Caco-2 (cell line): ENCODE data around the gene ROGDI. TPM values are rescaled to one million over a fixed set of nuclear protein-coding genes. Genes with fewer than 3 reads are reported as not detected.

Source experiments
- BruUV-seq: library from RNA; stranded (reverse); fragments of 400-500 nt; replicated peaks from 2 replicates; lab custom pipeline; 2021; lab: Mats Ljungman, UMichigan
- CTCF ChIA-PET: fragments of 300-600 bp; sonication (Branson Sonifier 250); formaldehyde crosslinking; loops from one replicate; lab custom pipeline; 2022; ENCODE audit warnings: antibody characterized with exemption; lab: Charles Lee
- POLR2A ChIA-PET: fragments of 300-600 bp; sonication (Branson Sonifier 250); formaldehyde crosslinking; loops from one replicate; lab custom pipeline; 2022; ENCODE audit warnings: antibody characterized with exemption; lab: Charles Lee
- DNase-seq, 2 experiments: peaks; one replicate each; pipeline versions ENCODE4 v3.0.0 to v3.0.0-alpha.2; 2020 to 2022
- H3K27me3 ChIP-seq: replicated peaks from 2 replicates; pipeline ENCODE4 v1.6.0; 2011; ENCODE audit warnings: low read length; ENCODE audit not compliant: control insufficient read depth, insufficient read depth
- H3K36me3 ChIP-seq: 2 replicates; pipeline ENCODE4 v1.5.1; 2011; ENCODE audit warnings: low read length; ENCODE audit not compliant: control insufficient read depth, insufficient read depth
- H3K4me1 ChIP-seq: fragments of 250-450 bp; sonication (Bioruptor Pico); 2 replicates; pipeline ENCODE4 v1.5.1; 2020; ENCODE audit warnings: mild to moderate bottlenecking
- H3K4me3 ChIP-seq: 2 replicates; pipeline ENCODE4 v1.5.1; 2011; ENCODE audit warnings: low read depth, mild to moderate bottlenecking, control low read depth, low read length
- H3K9me3 ChIP-seq: fragments of 250-450 bp; sonication (Bioruptor Pico); 2 replicates; pipeline ENCODE4 v1.5.1; 2020; ENCODE audit warnings: mild to moderate bottlenecking, moderate library complexity
- H3K27ac Mint-ChIP-seq: one replicate; pipeline ENCODE4 v1.8.0; 2022; ENCODE audit warnings: mixed read lengths; ENCODE audit not compliant: unreplicated experiment
- H3K27me3 Mint-ChIP-seq: one replicate; pipeline ENCODE4 v1.8.0; 2022; ENCODE audit warnings: mixed read lengths; ENCODE audit not compliant: insufficient read depth, unreplicated experiment
- H3K36me3 Mint-ChIP-seq: one replicate; pipeline ENCODE4 v1.8.0; 2022; ENCODE audit warnings: mild to moderate bottlenecking, mixed read lengths; ENCODE audit not compliant: insufficient read depth, unreplicated experiment
- H3K4me1 Mint-ChIP-seq: one replicate; pipeline ENCODE4 v1.8.0; 2022; ENCODE audit warnings: low read depth, mixed read lengths; ENCODE audit not compliant: unreplicated experiment
- H3K4me3 Mint-ChIP-seq: one replicate; pipeline ENCODE4 v1.8.0; 2022; ENCODE audit warnings: mild to moderate bottlenecking, moderate library complexity, mixed read lengths; ENCODE audit not compliant: unreplicated experiment
- H3K9me3 Mint-ChIP-seq: one replicate; pipeline ENCODE4 v1.8.0; 2022; ENCODE audit warnings: mixed read lengths; ENCODE audit not compliant: unreplicated experiment
- CTCF ChIP-seq, 2 experiments: fragments of 200-600 bp in 1 of 2; IDR thresholded peaks; 1 replicate in 1 of 2; 2 replicates in 1 of 2; pipeline versions ENCODE4 v1.5.1 to v1.8.0; 2011 to 2022; ENCODE audit warnings: antibody characterized with exemption in 1 of 2, control low read depth in 1 of 2, inconsistent platforms in 1 of 2, low read depth in 1 of 2, low read length in 1 of 2, mild to moderate bottlenecking in 1 of 2, moderate library complexity in 1 of 2; ENCODE audit not compliant: insufficient read depth in 1 of 2, severe bottlenecking in 1 of 2, unreplicated experiment in 1 of 2
- intact Hi-C: fragments of 100-400 bp; cut with micrococcal nuclease; formaldehyde crosslinking; loops from one replicate; pipeline ENCODE4 v1.10.0; 2022; ENCODE audit not compliant: unreplicated experiment
- total RNA-seq: library from RNA; stranded (reverse); gene quantifications from 2 replicates; pipeline ENCODE4 v1.2.3, GENCODE V29; 2022

ROGDI gene
- total RNA-seq, 1 experiment from 2014 or later = 18.2 TPM

- BruUV-seq = no TSS peak
- no peaks in the 10 kb centered on the region for H3K9me3 Mint-ChIP-seq
- Histone ChIP-seq H3K9me3 (no peaks in the 10 kb centered on the region), H3K27me3 (no peaks in the 10 kb centered on the region), H3K36me3 (no peaks in the 10 kb centered on the region), H3K4me1 (no peaks in the 10 kb centered on the region), H3K4me3 (no peak overlapping the region)
- H3K4me3 Mint-ChIP-seq = no peak overlapping the region
- no peaks in the 10 kb centered on the region for H3K27me3 Mint-ChIP-seq
- H3K4me1 Mint-ChIP-seq = peaks cover 7% of the 10 kb centered on the region
- ChIA-PET POLR2A (no interaction called here), CTCF (no interaction called here)
- no peaks in the 10 kb centered on the region for H3K36me3 Mint-ChIP-seq
- intact Hi-C loops = no loop called here
- no peak for TF ChIP-seq CTCF (IDR thresholded peaks at IDR 0.05; ENCODE audit: insufficient read depth in 1 of 2, low read depth in 1 of 2, low read length in 1 of 2, severe bottlenecking in 1 of 2, unreplicated experiment in 1 of 2)
- no peak overlapping the region for H3K27ac Mint-ChIP-seq
- no peak for DNase-seq
Measured at GRCh38 chr16:4775005-4775404, 27.4 kb downstream of the ROGDI start.

- no peak for DNase-seq
- no peak overlapping the region for H3K4me3 ChIP-seq
- intact Hi-C loops = no loop called here
- no TSS peak for BruUV-seq
- Mint-ChIP-seq H3K36me3 (peaks cover 9% of the 10 kb centered on the region), H3K4me1 (peaks cover 17% of the 10 kb centered on the region), H3K27ac (no peak overlapping the region), H3K4me3 (no peak overlapping the region), H3K27me3 (no peaks in the 10 kb centered on the region), H3K9me3 (no peaks in the 10 kb centered on the region)
- CTCF ChIA-PET = no interaction called here
- peaks cover 10% of the 10 kb centered on the region; the same call in 1 of the 2 replicates for H3K4me1 ChIP-seq
- POLR2A ChIA-PET = no interaction called here
- H3K36me3 ChIP-seq = no peaks in the 10 kb centered on the region
- no peaks in the 10 kb centered on the region for H3K9me3 ChIP-seq
- no peak for TF ChIP-seq CTCF (IDR thresholded peaks at IDR 0.05; ENCODE audit: insufficient read depth in 1 of 2, low read depth in 1 of 2, low read length in 1 of 2, severe bottlenecking in 1 of 2, unreplicated experiment in 1 of 2)
- no peaks in the 10 kb centered on the region for H3K27me3 ChIP-seq
Measured at GRCh38 chr16:4772351-4772750, 30.1 kb downstream of the ROGDI start.

GRCh38 chr16:4771646-4772045 lies 30.8 kb downstream of the ROGDI start:
- no peaks in the 10 kb centered on the region for H3K27me3 ChIP-seq
- DNase-seq = no peak
- H3K4me1 ChIP-seq = peaks cover 10% of the 10 kb centered on the region; the same call in 1 of the 2 replicates
- intact Hi-C loops = no loop called here
- no peaks in the 10 kb centered on the region for H3K9me3 Mint-ChIP-seq
- POLR2A ChIA-PET = no interaction called here
- H3K36me3 Mint-ChIP-seq = peaks cover 9% of the 10 kb centered on the region
- no peak overlapping the region for H3K4me3 ChIP-seq
- H3K4me3 Mint-ChIP-seq = no peak overlapping the region
- H3K36me3 ChIP-seq = no peaks in the 10 kb centered on the region
- H3K27ac Mint-ChIP-seq = no peak overlapping the region
- H3K4me1 Mint-ChIP-seq = peaks cover 17% of the 10 kb centered on the region
- no peak for TF ChIP-seq CTCF (IDR thresholded peaks at IDR 0.05; ENCODE audit: insufficient read depth in 1 of 2, low read depth in 1 of 2, low read length in 1 of 2, severe bottlenecking in 1 of 2, unreplicated experiment in 1 of 2)
- BruUV-seq = no TSS peak
- no peaks in the 10 kb centered on the region for H3K9me3 ChIP-seq
- CTCF ChIA-PET = no interaction called here
- H3K27me3 Mint-ChIP-seq = no peaks in the 10 kb centered on the region
